ENCODE measurements around the gene ZNF609. TPM values are rescaled to one million over a fixed set of nuclear protein-coding genes. Genes with fewer than 3 reads are reported as not detected.
A peak's percentile ranks its signal among the peaks of the same experiment; 100 is the strongest.

Gene ZNF609
- total and polyA plus RNA-seq, 2 of the 13 experiments (the other 11 are each of a cell fraction or from before 2014, with no cell fraction given) = 8.9 to 9.9 TPM

GRCh38 chr15:64705006-64705405 lies 244.6 kb downstream of the ZNF609 start (continued):
- 0 out of 2 replicates have a peak, but pooled peaks have one; percentile 33 for TF ChIP-seq ZNF652 (CRISPR knock-in tag; IDR thresholded peaks at IDR 0.05; ENCODE audit: borderline replicate concordance, low read depth)
- 0 out of 2 replicates have a peak, but pooled peaks have one; percentile 20 for TF ChIP-seq RARA (CRISPR knock-in tag; IDR thresholded peaks at IDR 0.05)
- no peak for TF ChIP-seq SAP130 (CRISPR knock-in tag; IDR thresholded peaks at IDR 0.05; ENCODE audit: low read depth)
- TF ChIP-seq HNF4A (CRISPR knock-in tag; IDR thresholded peaks at IDR 0.05) = peak; percentile 36

- BruUV-seq (replicated peaks) = no TSS peak
- Histone ChIP-seq H3K36me3 (replicated peaks in 1 of 2; ENCODE audit: control insufficient read depth in 1 of 2, insufficient read depth in 2 of 2, low read length in 2 of 2) (no peaks in the 10 kb centered on the region), H3K9me3 (ENCODE audit: low read length) (no peaks in the 10 kb centered on the region), H2AFZ (ENCODE audit: low read length) (no peak overlapping the region), H3K79me2 (ENCODE audit: insufficient read depth, low read length) (peaks cover 14% of the 10 kb centered on the region), H3K27me3 (ENCODE audit: control insufficient read depth in 1 of 2, insufficient read depth in 2 of 2, low read length in 2 of 2) (no peaks in the 10 kb centered on the region; a peak in 1 of 5 replicates), H3K4me3 (replicated peaks in 1 of 3; ENCODE audit: insufficient read depth in 1 of 3, low read depth in 2 of 3, low read length in 3 of 3) (no peak overlapping the region), H3K4me1 (ENCODE audit: insufficient read depth, low read length) (peaks cover 53% of the 10 kb centered on the region), H4K20me1 (ENCODE audit: insufficient read depth, low read length) (no peaks in the 10 kb centered on the region), H3K9ac (ENCODE audit: insufficient read depth, low read depth, low read length) (no peak overlapping the region), H3K4me2 (ENCODE audit: low read depth, low read length) (peak overlapping the region; percentile 48), H3K27ac (ENCODE audit: extremely low read length, insufficient read depth, low read length) (peak overlapping the region; percentile 14)
- in situ Hi-C loops (cut with HindIII; ENCODE audit: extremely low pct_ligation_motif_present, low pct_unique_long_range_greater_than_20kb) (no loop called here), intact Hi-C loops (cut with micrococcal nuclease; ENCODE audit: unreplicated experiment) (no loop called here)
- ChIA-PET CTCF (ENCODE audit: low intra/inter-chr PET ratio, low total read pairs) (no interaction called here), POLR2A (interaction anchor here (0.6 to 1.4 kb wide), 3 partner anchors 14 to 229 kb away, joined by 3 to 5 read pairs (median 3); no protein-coding TSS in a partner anchor)
- WGBS (ENCODE audit: low lambda C conversion rate) = 28% methylated on average over 10 of the region's 10 CpGs
- DNase-seq (ENCODE audit: low spot score) (no peak), ATAC-seq (no peak), FAIRE-seq (no peak)
- peak; percentile 70; the same call in 1 of the 2 replicates for TF ChIP-seq SRF (IDR thresholded peaks at IDR 0.05; ENCODE audit: low read depth, low read length)
- 0 out of 2 replicates have a peak, but pooled peaks have one; percentile 8 for TF ChIP-seq ZMYM4 (CRISPR knock-in tag; IDR thresholded peaks at IDR 0.05)
- TF ChIP-seq ARID2 (CRISPR knock-in tag; IDR thresholded peaks at IDR 0.05; ENCODE audit: borderline replicate concordance) = no peak
- no peak for TF ChIP-seq NFAT5 (CRISPR knock-in tag; IDR thresholded peaks at IDR 0.05)
- TF ChIP-seq HOXD1 (CRISPR knock-in tag; IDR thresholded peaks at IDR 0.05) = no peak
- no peak for TF ChIP-seq YY1 (IDR thresholded peaks at IDR 0.05; ENCODE audit: insufficient read depth, insufficient replicate concordance, low read depth, low read length)
- TF ChIP-seq TRAFD1 (CRISPR knock-in tag; IDR thresholded peaks at IDR 0.05; ENCODE audit: borderline replicate concordance) = no peak
- peak; percentile 62 for TF ChIP-seq HNF4A (CRISPR knock-in tag; IDR thresholded peaks at IDR 0.05)
- no peak for TF ChIP-seq ZSCAN25 (CRISPR knock-in tag; IDR thresholded peaks at IDR 0.05)
- no peak for TF ChIP-seq SYNCRIP (IDR thresholded peaks at IDR 0.05; ENCODE audit: insufficient read depth, low read depth, low read length)
- 0 out of 2 replicates have a peak, but pooled peaks have one; percentile 25 for TF ChIP-seq MAX (IDR thresholded peaks at IDR 0.05)
- 0 out of 2 replicates have a peak, but pooled peaks have one; percentile 9 for TF ChIP-seq PPARG (CRISPR knock-in tag; conservative IDR thresholded peaks at IDR 0.05)
These were observed 245.9 kb downstream of the ZNF609 start for GRCh38 chr15:64706011-64706911.
